ENCODE measurements around the gene GFAP.

DNA sequence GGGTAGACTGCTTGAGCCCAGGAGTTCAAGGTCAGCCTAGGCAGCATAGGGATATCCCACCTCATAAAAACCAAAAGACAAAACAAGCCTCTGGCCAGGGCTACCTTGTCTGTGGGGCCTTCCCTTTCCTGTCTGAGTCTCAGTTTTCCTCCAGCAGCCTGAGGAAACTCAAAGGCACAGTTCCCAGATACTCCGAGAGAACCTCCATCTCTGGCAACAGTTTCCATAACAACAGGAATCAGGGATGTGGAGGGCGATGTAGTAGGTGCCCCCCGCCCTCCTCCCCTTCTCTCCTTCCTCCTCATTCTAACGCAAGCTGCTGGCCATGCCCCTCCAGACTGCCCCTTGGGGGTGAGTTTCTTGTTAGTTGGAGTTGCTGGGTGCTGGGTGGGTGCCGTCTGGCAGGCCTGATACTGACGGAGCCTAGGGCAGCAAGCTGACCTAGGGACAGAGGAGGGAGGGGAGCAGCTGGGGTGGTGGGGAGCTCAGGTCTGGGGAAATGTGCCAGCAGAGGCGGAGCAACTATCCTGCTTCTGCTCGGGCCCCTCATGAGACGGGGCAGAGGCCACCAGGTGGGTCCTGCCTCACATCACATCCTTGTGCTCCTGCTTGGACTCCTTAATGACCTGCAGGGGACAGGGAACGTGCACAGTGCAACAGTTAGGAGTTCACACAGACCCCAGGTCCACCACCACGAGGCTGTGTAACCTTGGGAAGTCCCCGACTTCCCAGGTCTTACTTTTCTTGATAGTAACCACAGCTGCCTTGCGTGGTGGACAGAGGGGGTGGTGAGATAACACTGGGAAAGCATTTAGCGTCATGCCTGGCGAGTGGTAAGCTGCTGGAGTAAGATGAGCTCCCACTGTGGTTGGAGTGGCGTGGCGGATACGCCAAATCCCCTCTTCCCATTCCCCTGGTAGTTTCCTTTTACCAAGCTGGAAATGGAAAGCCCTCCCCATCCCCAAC, 8.3 kb downstream of the GFAP start:
- TF ChIP-seq RCOR1 (IDR thresholded peaks at IDR 0.05; ENCODE audit: low read length) (no peak), YY1 (IDR thresholded peaks at IDR 0.05; ENCODE audit: low read depth) (no peak)
- TF ChIP-seq, protein P1, sequence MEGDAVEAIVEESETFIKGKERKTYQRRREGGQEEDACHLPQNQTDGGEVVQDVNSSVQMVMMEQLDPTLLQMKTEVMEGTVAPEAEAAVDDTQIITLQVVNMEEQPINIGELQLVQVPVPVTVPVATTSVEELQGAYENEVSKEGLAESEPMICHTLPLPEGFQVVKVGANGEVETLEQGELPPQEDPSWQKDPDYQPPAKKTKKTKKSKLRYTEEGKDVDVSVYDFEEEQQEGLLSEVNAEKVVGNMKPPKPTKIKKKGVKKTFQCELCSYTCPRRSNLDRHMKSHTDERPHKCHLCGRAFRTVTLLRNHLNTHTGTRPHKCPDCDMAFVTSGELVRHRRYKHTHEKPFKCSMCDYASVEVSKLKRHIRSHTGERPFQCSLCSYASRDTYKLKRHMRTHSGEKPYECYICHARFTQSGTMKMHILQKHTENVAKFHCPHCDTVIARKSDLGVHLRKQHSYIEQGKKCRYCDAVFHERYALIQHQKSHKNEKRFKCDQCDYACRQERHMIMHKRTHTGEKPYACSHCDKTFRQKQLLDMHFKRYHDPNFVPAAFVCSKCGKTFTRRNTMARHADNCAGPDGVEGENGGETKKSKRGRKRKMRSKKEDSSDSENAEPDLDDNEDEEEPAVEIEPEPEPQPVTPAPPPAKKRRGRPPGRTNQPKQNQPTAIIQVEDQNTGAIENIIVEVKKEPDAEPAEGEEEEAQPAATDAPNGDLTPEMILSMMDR (IDR thresholded peaks at IDR 0.05), result no peak

All from SK-N-SH (cell line).